LNCAP (cell line): ENCODE results near the gene FBLL1.
A peak's percentile ranks its signal among the peaks of the same experiment; 100 is the strongest.

Experiments
- CTCF ChIP-seq: fragments of 450-650 bp; IDR thresholded peaks from 2 replicates; pipeline ENCODE4 v1.5.1; 2017; ENCODE audit warnings: mild to moderate bottlenecking

FBLL1 gene

DNA sequence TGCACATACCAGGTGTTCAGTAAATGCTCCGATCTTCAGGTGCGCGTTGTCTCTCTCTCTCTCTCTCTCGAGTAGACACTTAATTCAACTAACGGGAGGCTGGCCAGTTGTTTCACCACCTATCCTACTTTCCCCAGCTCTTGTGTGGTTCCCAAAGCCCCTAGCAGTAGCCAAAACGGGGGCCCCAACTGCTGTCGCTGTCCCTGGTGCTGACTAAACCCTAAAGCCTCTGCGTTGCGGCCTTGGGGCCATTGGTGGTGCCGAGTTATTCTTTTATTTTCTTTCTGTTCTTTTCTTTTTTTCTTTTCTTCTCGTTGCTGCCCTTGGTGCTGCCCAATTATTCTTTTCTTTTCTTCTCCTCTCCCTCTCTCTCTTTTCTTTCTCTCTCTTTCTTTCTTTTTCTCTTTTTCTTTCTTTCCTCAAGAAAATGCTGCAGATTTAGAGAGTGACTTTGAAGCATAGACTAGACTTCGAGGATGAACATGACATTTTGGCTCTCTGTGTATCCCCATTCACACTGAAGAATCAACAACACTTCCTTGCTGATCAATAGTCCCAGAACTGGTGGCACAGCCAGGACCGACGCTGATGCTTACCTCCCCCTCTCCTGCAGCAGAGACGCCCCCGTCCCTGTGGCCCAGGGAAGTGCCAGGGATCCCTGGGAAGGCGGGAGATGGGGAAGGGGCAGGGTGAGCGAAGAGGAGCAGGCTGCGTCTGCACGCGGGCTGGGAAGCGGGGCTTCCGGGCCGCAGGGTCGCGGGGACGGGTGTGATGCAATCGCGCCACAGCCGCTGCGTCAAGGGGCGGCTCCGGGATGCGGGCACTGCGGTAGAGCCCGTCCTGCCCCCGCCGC, at the start of gene FBLL1:
Gene FBLL1, plus strand, starts transcription at position 785 of the 853 bp plus-strand sequence. CDS start 200 bp downstream, outside the sequence.
- no peak for TF ChIP-seq CTCF

GRCh38 chr5:168480601-168481000, 48.5 kb upstream of the FBLL1 start:
- TF ChIP-seq CTCF, result no peak

DNA sequence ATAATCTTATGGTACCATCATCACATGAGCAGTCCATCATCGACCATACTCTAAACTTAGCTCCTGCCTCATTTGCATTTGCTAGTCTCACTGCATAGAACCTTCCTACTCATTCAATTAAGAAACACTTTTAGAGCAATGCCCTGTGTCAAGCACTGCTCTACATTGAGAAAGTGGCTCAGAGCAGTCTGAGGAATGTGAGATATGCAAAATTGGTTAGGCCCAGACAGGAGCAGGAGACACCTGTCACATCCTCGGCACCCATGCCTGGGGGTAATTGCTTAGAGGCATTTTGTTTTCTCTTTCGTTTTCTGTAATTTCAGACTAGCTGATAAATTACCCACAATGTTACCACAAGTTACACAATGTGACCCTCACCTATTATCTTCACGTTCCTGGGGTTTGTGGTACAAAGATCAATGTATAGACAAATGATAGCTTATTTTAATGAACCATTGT, 47.7 kb upstream of the FBLL1 start:
- TF ChIP-seq CTCF, result no peak

GRCh38 chr5:168482361-168482760, 46.7 kb upstream of the FBLL1 start:
- TF ChIP-seq CTCF, result no peak

GRCh38 chr5:168486136-168486879, 42.8 kb upstream of the FBLL1 start, which contains the start of gene RARS1:
Gene RARS1 (plus strand): TSS chr5:168486471. CDS start chr5:168486499, 28 bp downstream.
- TF ChIP-seq CTCF, result peak; percentile 94

GRCh38 chr5:168489059-168489458, 40.0 kb upstream of the FBLL1 start:
- no peak for TF ChIP-seq CTCF

- TF ChIP-seq CTCF, result no peak
These were observed 35.0 kb upstream of the FBLL1 start for GRCh38 chr5:168494057-168494555.
